ENCODE results near the gene SLC2A13.

SLC2A13 gene

DNA sequence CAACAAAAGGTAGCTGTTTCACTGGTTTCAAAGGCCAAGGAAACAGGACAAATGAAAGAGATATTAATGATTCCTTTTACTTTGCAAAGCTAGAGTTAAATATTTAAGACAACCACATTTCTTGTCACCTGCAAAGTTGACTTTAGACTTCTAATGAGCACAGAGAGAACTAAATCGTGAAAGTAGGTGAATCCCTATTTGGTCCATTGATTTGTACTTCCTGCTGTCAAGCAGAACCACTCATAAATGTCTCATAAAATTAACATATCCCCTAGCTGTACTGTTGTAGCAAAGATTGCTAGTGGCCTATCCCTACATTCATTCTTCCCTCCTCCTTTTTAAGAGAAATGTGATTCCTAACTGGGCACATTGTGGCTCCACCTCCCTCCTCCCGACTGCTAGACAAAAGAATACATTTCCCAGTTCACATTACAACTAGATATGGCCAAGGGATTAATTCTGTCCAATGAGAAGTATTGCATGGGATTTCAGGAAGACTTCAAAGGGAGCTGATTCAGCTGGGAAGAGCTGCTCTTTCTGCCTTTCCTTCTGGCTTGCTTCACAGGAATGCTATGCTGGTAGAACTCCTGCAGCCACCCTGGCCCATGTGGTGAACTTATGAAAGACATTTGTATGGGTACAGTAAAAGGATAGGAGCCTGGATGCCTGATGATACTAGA is 258.8 kb downstream of the SLC2A13 start:
- DNase-seq (ENCODE audit: low read depth): peak; percentile 16
- no peak overlapping the region for H3K4me3 ChIP-seq (ENCODE audit: low read depth, low read length)
- TF ChIP-seq, protein P1, sequence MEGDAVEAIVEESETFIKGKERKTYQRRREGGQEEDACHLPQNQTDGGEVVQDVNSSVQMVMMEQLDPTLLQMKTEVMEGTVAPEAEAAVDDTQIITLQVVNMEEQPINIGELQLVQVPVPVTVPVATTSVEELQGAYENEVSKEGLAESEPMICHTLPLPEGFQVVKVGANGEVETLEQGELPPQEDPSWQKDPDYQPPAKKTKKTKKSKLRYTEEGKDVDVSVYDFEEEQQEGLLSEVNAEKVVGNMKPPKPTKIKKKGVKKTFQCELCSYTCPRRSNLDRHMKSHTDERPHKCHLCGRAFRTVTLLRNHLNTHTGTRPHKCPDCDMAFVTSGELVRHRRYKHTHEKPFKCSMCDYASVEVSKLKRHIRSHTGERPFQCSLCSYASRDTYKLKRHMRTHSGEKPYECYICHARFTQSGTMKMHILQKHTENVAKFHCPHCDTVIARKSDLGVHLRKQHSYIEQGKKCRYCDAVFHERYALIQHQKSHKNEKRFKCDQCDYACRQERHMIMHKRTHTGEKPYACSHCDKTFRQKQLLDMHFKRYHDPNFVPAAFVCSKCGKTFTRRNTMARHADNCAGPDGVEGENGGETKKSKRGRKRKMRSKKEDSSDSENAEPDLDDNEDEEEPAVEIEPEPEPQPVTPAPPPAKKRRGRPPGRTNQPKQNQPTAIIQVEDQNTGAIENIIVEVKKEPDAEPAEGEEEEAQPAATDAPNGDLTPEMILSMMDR (conservative IDR thresholded peaks at IDR 0.05; ENCODE audit: low read depth, low read length): no peak

DNA sequence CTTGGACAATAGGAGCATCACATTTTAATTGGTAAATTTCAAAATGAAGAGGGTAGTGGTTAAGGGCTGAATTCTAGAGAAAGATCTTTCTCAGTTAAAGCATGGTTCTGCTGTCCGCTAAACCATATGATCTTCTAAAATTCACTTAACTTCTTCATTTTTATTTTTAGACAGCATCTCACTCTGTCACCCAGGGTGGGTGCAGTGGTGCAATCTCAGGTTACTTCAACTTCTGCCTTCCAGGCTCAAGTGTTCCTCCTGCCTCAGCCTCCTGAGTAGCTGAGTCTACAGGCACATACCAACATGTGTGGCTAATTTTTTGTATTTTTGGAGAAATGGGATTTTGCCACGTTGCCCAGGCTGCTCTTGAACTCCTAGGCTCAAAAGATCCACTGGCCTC is 259.6 kb downstream of the SLC2A13 start:
- no peak overlapping the region for H3K4me3 ChIP-seq (ENCODE audit: low read depth, low read length)
- no peak for DNase-seq (ENCODE audit: low read depth)
- TF ChIP-seq, protein P1 (conservative IDR thresholded peaks at IDR 0.05; ENCODE audit: low read depth, low read length): no peak

DNA sequence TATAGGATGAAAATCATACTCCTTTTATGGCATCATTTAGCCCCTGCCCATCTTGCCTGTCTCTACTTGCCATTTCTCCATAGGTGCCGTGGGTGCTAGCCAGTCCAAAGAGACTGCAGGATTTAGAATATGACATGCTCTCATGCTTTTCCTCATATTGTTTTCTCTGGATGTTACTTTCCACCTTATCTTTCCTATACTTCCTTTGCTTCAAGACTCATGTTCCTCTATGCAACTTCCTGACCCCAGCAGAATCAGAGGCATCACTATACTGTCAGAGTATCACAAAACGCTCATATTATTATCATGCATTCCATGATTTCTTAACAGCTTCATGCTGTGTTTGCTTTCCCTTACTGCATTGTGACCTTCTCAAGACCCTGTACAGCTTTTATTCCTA is 265.5 kb downstream of the SLC2A13 start:
- H3K4me3 ChIP-seq (ENCODE audit: low read depth, low read length): no peak overlapping the region
- TF ChIP-seq, protein P1 (conservative IDR thresholded peaks at IDR 0.05; ENCODE audit: low read depth, low read length): no peak
- no peak for DNase-seq (ENCODE audit: low read depth)

DNA sequence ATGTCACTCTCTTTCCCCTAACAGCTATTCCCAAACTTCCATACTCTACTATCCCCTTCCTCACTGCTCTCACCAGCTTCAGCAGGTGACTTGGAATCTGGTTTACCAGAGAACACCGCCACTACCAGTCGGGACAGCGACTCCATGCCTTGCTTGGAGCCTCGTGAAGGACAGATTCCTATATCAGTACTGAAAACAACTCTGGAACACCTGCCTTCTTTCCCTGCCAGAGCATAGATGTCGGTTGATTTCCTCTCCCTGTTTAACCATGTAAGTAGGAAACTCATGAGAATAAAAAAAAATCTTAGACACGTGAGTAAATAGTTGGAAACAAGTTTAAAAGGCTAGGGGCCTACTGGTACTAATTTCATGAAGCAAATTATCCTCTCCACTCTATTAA is 266.8 kb downstream of the SLC2A13 start:
- H3K4me3 ChIP-seq (ENCODE audit: low read depth, low read length): no peak overlapping the region
- TF ChIP-seq, protein P1 (conservative IDR thresholded peaks at IDR 0.05; ENCODE audit: low read depth, low read length): no peak
- no peak for DNase-seq (ENCODE audit: low read depth)

DNA sequence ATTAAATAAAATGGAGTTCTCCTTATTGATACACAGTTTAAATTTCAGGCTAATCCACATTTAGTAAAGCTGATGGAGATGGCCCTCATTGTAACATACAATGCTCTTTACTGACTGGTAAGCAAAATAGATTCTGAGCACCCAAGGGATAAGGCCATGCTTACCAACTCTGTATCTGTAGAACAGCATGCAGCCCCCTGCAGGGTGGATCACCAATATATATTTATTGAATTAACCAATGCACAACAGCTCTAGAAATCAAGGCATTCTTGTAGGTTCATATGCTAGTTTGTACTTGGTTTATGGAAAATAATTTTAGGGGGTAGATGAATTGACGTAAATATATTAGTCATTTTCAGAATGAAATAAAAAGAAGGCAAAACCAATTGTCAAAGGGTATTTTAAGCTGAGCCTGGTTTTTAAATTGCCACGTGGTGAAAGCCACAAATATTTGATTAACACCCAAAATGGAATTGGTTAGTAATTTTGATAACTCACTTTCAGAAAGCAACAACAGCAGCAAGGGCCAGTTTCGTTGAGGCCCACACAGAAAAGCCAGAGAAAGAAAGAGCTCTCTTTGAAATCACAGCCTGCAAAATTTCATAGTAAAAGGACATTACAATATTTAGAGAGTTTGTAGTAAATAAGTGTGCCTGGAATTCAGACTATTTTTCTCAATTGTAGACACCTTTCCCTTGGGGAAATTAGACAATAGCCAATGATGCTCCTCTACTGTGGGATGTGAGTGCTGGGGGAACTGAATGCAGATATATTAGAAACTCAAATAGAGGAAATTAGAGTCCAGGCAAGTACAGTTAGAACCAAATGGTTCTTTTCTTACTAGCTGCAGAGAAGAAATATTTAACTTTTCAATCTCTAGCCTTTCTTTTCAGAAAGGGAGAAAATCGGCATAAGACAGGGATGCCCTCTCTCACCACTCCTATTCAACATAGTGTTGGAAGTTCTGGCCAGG is 270.1 kb downstream of the SLC2A13 start:
- no peak for DNase-seq (ENCODE audit: low read depth)
- TF ChIP-seq, protein P1 (conservative IDR thresholded peaks at IDR 0.05; ENCODE audit: low read depth, low read length): no peak
- no peak overlapping the region for H3K4me3 ChIP-seq (ENCODE audit: low read depth, low read length)

DNA sequence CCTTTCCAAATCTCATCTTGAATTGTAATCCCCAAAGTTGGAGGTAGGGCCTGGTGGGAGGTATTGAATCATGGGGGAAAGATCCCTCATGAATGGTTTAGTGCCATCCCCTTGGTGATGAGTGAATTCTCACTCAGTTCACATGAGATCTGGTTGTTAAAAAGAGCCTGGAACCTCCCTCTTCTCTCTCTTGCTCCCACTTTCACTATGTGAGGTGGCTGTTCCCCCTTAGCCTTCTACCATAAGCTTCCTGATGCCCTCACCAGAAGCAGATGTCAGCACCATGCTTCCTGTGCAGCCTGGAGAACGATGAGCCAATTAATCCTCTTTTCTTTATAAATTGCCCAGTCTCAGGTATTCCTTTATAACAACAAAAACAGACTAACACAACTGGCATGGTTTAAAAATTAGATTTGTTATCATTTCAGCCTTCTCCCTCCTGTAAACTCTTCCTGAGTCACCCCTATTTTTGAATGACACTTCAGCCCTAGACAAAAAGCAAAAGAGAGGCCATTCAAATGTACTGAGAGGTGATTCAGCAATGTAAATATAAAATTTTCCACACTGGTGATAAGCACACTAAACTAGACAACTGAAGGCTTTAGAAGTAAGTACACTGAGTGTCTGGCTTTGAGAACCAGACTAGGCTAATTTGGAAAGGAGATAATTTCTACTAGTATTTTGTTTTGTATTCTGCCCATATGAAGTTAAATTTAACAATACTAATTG is 274.1 kb downstream of the SLC2A13 start:
- H3K4me3 ChIP-seq (ENCODE audit: low read depth, low read length): no peak overlapping the region
- TF ChIP-seq, protein P1 (conservative IDR thresholded peaks at IDR 0.05; ENCODE audit: low read depth, low read length): no peak
- peak; percentile 20 for DNase-seq (ENCODE audit: low read depth)

Data from choroid plexus epithelial cell (primary cell).